ENCODE measurements around the gene GPR183.

GPR183 gene, protein sequence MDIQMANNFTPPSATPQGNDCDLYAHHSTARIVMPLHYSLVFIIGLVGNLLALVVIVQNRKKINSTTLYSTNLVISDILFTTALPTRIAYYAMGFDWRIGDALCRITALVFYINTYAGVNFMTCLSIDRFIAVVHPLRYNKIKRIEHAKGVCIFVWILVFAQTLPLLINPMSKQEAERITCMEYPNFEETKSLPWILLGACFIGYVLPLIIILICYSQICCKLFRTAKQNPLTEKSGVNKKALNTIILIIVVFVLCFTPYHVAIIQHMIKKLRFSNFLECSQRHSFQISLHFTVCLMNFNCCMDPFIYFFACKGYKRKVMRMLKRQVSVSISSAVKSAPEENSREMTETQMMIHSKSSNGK

DNA sequence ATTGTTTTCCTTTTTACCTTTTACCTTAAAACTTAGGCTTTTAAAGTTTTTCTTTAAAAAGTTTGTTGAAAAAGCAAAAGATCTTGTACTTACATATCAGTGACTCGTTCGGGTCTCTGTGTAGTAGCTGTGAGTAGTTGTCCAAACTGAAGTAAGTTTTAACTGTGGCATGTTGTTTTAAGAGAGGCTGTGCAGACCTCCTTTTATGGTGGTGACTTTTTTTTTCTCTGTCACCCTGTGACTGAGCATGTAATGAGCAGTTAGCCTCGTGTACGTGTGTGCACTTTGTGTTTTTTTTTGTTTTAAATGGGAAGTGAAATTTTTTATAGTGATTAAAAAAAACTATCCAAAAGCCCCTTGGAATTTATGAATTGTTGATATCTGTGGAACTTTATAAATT, at the start of gene GPR183:
Gene GPR183 (minus strand): TSS at position 153 of the 400 bp plus-strand sequence. CDS start 11,254 bp downstream, outside the sequence.
- no peak within 1 kb of the TSS; the same call in 1 of the 2 replicates for H3K4me3 ChIP-seq (ENCODE audit: low read depth, low read length)
- TF ChIP-seq, protein P1, sequence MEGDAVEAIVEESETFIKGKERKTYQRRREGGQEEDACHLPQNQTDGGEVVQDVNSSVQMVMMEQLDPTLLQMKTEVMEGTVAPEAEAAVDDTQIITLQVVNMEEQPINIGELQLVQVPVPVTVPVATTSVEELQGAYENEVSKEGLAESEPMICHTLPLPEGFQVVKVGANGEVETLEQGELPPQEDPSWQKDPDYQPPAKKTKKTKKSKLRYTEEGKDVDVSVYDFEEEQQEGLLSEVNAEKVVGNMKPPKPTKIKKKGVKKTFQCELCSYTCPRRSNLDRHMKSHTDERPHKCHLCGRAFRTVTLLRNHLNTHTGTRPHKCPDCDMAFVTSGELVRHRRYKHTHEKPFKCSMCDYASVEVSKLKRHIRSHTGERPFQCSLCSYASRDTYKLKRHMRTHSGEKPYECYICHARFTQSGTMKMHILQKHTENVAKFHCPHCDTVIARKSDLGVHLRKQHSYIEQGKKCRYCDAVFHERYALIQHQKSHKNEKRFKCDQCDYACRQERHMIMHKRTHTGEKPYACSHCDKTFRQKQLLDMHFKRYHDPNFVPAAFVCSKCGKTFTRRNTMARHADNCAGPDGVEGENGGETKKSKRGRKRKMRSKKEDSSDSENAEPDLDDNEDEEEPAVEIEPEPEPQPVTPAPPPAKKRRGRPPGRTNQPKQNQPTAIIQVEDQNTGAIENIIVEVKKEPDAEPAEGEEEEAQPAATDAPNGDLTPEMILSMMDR (IDR thresholded peaks at IDR 0.05; ENCODE audit: insufficient read depth, low read length, missing control alignments) = no peak
- CTCF ChIA-PET = interaction anchor here (1.0 to 13.9 kb wide), 3 partner anchors 17 to 131 kb away, joined by 3 to 93 read pairs (median 4); no protein-coding TSS in a partner anchor
- POLR2A ChIA-PET = interaction anchor here (0.6 kb wide), 1 partner anchor 76 kb away, joined by 3 read pairs; no protein-coding TSS in a partner anchor
- DNase-seq (ENCODE audit: low read depth, low spot score) = no peak

DNA sequence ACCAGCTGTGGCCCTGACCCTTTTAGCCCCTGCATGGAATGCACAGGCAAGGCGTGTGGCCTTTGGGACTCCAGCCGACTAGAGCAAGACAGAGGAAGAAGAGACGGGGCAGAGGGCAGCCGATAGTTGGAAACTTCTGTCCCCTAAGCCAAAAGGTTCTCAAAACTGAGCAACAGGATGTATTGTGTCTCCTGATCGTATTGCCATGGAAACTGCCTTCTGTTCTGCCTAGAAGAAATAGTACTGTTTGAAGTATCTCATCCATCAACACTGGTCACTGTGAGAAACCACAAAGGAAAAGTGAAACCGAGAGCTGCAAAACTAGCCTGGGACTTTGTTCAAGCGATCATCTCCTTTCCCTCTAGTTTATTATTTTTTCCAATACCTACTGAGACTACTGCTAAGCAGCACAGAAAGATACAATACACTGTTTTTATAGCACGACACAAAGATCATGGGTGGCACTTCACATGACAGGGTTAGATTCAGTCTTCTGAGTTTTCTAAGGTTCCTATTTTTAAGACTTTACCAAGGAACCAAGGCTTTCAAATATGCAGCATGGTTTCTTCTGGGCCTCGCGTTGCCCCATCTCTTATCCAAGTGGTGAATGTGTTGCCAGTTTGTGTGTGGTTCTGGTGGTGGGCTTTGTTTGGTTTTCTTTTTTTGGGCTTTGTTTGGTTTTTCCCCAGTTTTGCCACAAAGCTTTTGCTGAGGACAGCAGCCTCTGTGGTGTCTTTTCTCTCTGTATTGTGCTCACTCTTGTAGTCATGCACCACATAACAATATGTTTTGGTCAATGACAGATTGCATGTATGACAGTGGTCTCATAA, 49.3 kb upstream of the GPR183 start:
- CTCF ChIA-PET = interaction anchor here (1.5 to 1.6 kb wide), 2 partner anchors 87 to 91 kb away, joined by 4 to 6 read pairs; no protein-coding TSS in a partner anchor
- DNase-seq (ENCODE audit: low read depth, low spot score) = no peak
- no peak overlapping the region for H3K4me3 ChIP-seq (ENCODE audit: low read depth, low read length)

DNA sequence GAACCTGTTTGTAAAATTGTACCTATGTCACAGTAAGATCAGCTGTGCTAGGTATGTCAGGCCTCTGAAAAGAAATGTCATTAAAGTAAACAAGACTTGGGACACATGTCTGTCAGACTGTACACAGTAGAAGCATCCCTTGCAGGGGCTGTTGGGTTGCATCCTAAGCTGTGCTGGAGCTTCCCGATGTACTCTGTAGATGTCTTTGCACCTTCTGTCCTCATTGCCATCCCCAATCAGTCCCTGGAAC, 48.7 kb upstream of the GPR183 start:
- ChIA-PET POLR2A (no interaction called here), CTCF (interaction anchor here (1.5 to 1.6 kb wide), 2 partner anchors 86 to 90 kb away, joined by 4 to 6 read pairs; no protein-coding TSS in a partner anchor)
- no peak for DNase-seq (ENCODE audit: low read depth, low spot score)

More for the DNA sequence above, 49.3 kb upstream of the GPR183 start:
- TF ChIP-seq, protein P1 (IDR thresholded peaks at IDR 0.05; ENCODE audit: insufficient read depth, low read length, missing control alignments) = no peak
- POLR2A ChIA-PET = no interaction called here

DNA sequence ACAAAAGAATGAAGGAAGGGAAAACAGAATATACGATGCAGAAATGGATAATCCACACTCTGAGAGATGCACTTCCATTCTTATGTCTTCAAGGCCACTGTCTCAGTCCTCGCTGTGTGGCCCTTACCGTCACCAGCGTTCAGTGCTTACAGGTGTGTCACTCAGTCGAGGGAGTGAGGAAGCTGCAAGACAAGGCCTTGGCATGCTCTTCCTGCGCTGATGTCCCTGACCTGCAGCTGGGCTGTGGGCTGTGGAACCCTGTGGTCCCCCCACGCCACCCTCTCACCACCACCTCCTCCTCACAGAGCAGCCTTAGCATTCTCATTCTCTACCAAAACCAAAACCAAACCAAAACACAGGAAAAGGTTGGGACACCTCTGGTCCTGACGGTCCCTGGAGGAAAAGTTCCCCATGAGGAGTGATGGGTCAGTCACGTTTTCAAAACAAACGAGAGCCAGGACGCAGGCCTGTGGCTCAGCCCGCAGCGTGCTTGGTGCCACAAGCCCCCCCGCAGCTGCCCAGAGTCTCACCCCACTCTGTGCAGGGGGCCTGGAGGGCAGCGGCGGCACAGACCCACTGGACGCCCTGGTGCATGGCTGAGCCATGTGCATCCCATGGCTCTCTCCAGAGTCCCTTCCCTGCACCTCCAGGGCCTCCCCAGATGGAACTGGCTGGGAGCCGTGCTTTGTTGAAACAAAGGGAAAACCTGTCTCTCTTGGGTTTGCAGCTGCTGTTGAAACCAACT, 48.2 kb upstream of the GPR183 start:
- H3K4me3 ChIP-seq (ENCODE audit: low read depth, low read length) = no peak overlapping the region
- ChIA-PET CTCF (interaction anchor here (1.5 to 1.6 kb wide), 2 partner anchors 86 to 90 kb away, joined by 4 to 6 read pairs; no protein-coding TSS in a partner anchor), POLR2A (no interaction called here)
- TF ChIP-seq, protein P1 (IDR thresholded peaks at IDR 0.05; ENCODE audit: insufficient read depth, low read length, missing control alignments) = no peak
- no peak for DNase-seq (ENCODE audit: low read depth, low spot score)

More for the DNA sequence above, 48.7 kb upstream of the GPR183 start:
- TF ChIP-seq, protein P1 (IDR thresholded peaks at IDR 0.05; ENCODE audit: insufficient read depth, low read length, missing control alignments) = no peak
- no peak overlapping the region for H3K4me3 ChIP-seq (ENCODE audit: low read depth, low read length)

DNA sequence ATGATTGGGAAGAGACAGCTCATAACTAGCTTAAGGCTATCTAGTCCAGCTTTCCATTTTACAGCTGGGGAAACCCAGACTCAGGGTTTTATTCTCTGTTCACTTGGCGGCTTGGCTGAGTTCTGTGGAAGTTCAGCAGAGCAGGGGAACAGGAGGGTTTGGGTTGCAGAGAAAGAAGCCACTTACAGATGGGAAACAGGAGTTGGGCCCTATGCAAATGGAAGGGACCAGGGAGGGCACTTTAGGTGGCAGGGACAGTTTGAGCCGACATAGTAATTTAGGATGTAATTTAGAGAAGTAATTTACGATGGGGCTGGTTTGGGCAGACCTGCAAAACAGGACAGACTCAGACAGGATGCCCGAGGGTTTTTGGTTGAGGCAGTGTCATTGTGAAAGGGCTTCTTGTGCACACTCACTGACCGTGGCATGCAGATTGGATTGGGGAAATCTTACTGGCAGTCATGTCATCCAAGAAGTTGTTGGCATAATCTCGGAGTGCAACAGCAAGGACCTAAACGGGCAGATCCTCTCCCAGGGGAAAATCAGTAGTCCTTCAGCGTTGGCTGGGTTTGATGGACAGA, 47.3 kb upstream of the GPR183 start:
- POLR2A ChIA-PET = no interaction called here
- CTCF ChIA-PET = interaction anchor here (1.3 to 1.5 kb wide), 3 partner anchors 19 to 88 kb away, joined by 3 to 4 read pairs (median 3); no protein-coding TSS in a partner anchor

More for the DNA sequence above, 47.3 kb upstream of the GPR183 start:
- no peak for DNase-seq (ENCODE audit: low read depth, low spot score)
- TF ChIP-seq, protein P1 (IDR thresholded peaks at IDR 0.05; ENCODE audit: insufficient read depth, low read length, missing control alignments) = no peak
- no peak overlapping the region for H3K4me3 ChIP-seq (ENCODE audit: low read depth, low read length)
